ENCODE results near the gene CST6.
A peak's percentile ranks its signal among the peaks of the same experiment; 100 is the strongest.

Gene CST6

GRCh38 chr11:66011785-66012303 lies at the start of gene CST6:
CST6 (plus strand) TSS chr11:66012008; CDS start chr11:66012045, 37 bp downstream.
- no peak for DNase-seq

- DNase-seq: no peak
These were observed 49.7 kb upstream of the CST6 start for GRCh38 chr11:65962141-65962564.

GRCh38 chr11:65964906-65965305 lies 46.9 kb upstream of the CST6 start:
- DNase-seq: no peak

- DNase-seq: no peak
These were observed 45.6 kb upstream of the CST6 start for GRCh38 chr11:65965986-65966762.

GRCh38 chr11:65967329-65967934 lies 44.4 kb upstream of the CST6 start:
- DNase-seq: no peak

- DNase-seq: no peak
These were observed 43.0 kb upstream of the CST6 start for GRCh38 chr11:65968600-65969482.

GRCh38 chr11:65972116-65972515 lies 39.7 kb upstream of the CST6 start:
- DNase-seq: no peak

- DNase-seq: peak in 1 of 56 donors; percentile 11
These were observed 38.2 kb upstream of the CST6 start for GRCh38 chr11:65973439-65974110.

GRCh38 chr11:65975771-65976170 lies 36.0 kb upstream of the CST6 start:
- DNase-seq: no peak

- no peak for DNase-seq
These were observed 35.3 kb upstream of the CST6 start for GRCh38 chr11:65976216-65977176.

GRCh38 chr11:65977621-65978390 lies 34.0 kb upstream of the CST6 start:
- DNase-seq: no peak

GRCh38 chr11:65978391-65979238 lies 33.2 kb upstream of the CST6 start:
- DNase-seq: no peak

GRCh38 chr11:65979261-65979759 lies 32.5 kb upstream of the CST6 start:
- no peak for DNase-seq

GRCh38 chr11:65981101-65981740 lies 30.6 kb upstream of the CST6 start:
- DNase-seq: no peak

GRCh38 chr11:65981972-65982823 lies 29.6 kb upstream of the CST6 start:
- peak in 1 of 56 donors; percentile 9 for DNase-seq

- DNase-seq: no peak
These were observed 28.8 kb upstream of the CST6 start for GRCh38 chr11:65982824-65983588.
